ENCODE measurements around the gene PARP11.

DNA sequence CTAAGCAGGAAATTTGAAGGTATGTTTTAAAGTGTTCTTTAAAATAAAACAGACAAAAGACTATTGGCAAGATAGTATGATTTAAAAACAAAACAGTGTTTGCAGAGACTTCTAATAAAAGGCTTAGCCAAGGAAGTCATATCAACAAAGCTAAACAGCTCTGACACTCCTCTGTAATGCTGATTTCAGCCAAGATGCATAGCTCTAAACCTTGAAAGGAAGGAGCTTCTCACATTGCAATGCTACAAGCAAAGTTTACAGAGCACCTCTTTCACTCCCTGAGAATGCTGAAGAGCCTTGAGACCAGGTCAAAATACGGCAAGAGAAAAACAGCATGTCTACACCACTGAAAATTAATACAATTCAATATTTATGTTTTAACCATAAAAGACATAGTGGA, 51.8 kb downstream of the PARP11 start:
- TF ChIP-seq CTCF (IDR thresholded peaks at IDR 0.05) = no peak
- no peak for TF ChIP-seq EZH2 (IDR thresholded peaks at IDR 0.05; ENCODE audit: borderline replicate concordance, insufficient read depth, low read depth, low read length, poor library complexity, severe bottlenecking)
